H1 (cell line): ENCODE measurements around the gene SCARB1. TPM values are rescaled to one million over a fixed set of nuclear protein-coding genes. Genes with fewer than 3 reads are reported as not detected.

Experiments
- CTCF ChIA-PET: fragments of 300-600 bp; sonication (Branson Sonifier 250); formaldehyde crosslinking; loops from one replicate; lab custom pipeline; 2021; ENCODE audit not compliant: partially characterized antibody; lab: Charles Lee
- POLR2A ChIA-PET: fragments of 300-600 bp; sonication (Branson Sonifier 250); formaldehyde crosslinking; loops from one replicate; lab custom pipeline; 2021; ENCODE audit warnings: inconsistent platforms; ENCODE audit not compliant: partially characterized antibody; lab: Charles Lee
- DNase-seq, 2 experiments: peaks; one replicate each; pipeline versions ENCODE4 v3.0.0 to v3.0.0-alpha.2; 2010 to 2022; ENCODE audit warnings: low spot score in 2 of 2, low read depth in 1 of 2, mixed read lengths in 1 of 2
- FAIRE-seq: peaks from 2 replicates; lab custom pipeline; 2011; peaks lifted over from hg19 to GRCh38; lab: Jason Lieb, UNC
- H2AFZ ChIP-seq: 2 replicates; pipeline ENCODE4 v1.8.1; 2012; ENCODE audit warnings: low read length, inconsistent platforms
- H2AK5ac ChIP-seq: 2 replicates; pipeline ENCODE4 v1.6.1; 2013; ENCODE audit warnings: low read depth, low read length
- H2BK120ac ChIP-seq: replicated peaks from 2 replicates; pipeline ENCODE3; 2013; ENCODE audit warnings: low read depth, low read length, inconsistent platforms
- H2BK12ac ChIP-seq: 2 replicates; pipeline ENCODE4 v1.6.1; 2013; ENCODE audit warnings: low read depth, low read length
- H2BK15ac ChIP-seq: 2 replicates; pipeline ENCODE4 v1.6.1; 2013; ENCODE audit warnings: low read length
- H2BK20ac ChIP-seq: 2 replicates; pipeline ENCODE4 v1.6.1; 2013; ENCODE audit warnings: low read length
- H2BK5ac ChIP-seq: 2 replicates; pipeline ENCODE4 v1.6.1; 2013; ENCODE audit warnings: low read depth, low read length
- H3K14ac ChIP-seq: 2 replicates; pipeline ENCODE4 v1.6.1; 2013; ENCODE audit warnings: inconsistent platforms; ENCODE audit not compliant: insufficient read length
- H3K18ac ChIP-seq: 2 replicates; pipeline ENCODE4 v1.6.1; 2013; ENCODE audit warnings: low read length; ENCODE audit errors: extremely low read depth
- H3K23ac ChIP-seq: 2 replicates; pipeline ENCODE4 v1.6.1; 2013; ENCODE audit warnings: inconsistent platforms; ENCODE audit not compliant: insufficient read length
- H3K23me2 ChIP-seq: 2 replicates; pipeline ENCODE4 v1.6.1; 2013; ENCODE audit warnings: low read depth, low read length
- H3K27ac ChIP-seq: 2 replicates; pipeline ENCODE4 v1.6.1; 2011; ENCODE audit warnings: low read depth, low read length, inconsistent platforms
- H3K27me3 ChIP-seq, 4 experiments: replicated peaks in 1 of 4; 1 replicate in 1 of 4; 2 replicates in 3 of 4; pipeline versions ENCODE4 v1.6.1 to v1.8.1; 2011 to 2013; ENCODE audit warnings: low read length in 3 of 4, mild to moderate bottlenecking in 3 of 4, inconsistent platforms in 2 of 4, mixed read lengths in 2 of 4, moderate library complexity in 1 of 4; ENCODE audit not compliant: control insufficient read depth in 3 of 4, insufficient read depth in 3 of 4; ENCODE audit errors: extremely low read depth in 1 of 4
- H3K36me3 ChIP-seq, 4 experiments: 2 replicates each; pipeline versions ENCODE4 v1.6.1 to v1.8.1; 2011 to 2013; ENCODE audit warnings: mild to moderate bottlenecking in 4 of 4, low read length in 3 of 4, moderate library complexity in 2 of 4, control low read depth in 1 of 4, inconsistent platforms in 1 of 4; ENCODE audit not compliant: insufficient read depth in 4 of 4, control insufficient read depth in 2 of 4
- H3K4ac ChIP-seq: replicated peaks from 2 replicates; pipeline ENCODE3; 2013; ENCODE audit warnings: low read length, low read depth, mixed read lengths, inconsistent platforms; ENCODE audit not compliant: insufficient read length
- H3K4me1 ChIP-seq, 4 experiments: replicated peaks in 1 of 4; 1 replicate in 1 of 4; 2 replicates in 3 of 4; pipeline versions ENCODE4 v1.6.1 to v1.8.1; 2011 to 2013; ENCODE audit warnings: low read length in 3 of 4, inconsistent platforms in 2 of 4, mixed read lengths in 1 of 4; ENCODE audit not compliant: insufficient read depth in 4 of 4, control insufficient read depth in 3 of 4
- H3K4me2 ChIP-seq, 2 experiments: 2 replicates each; pipeline versions ENCODE4 v1.6.1 to v1.8.1; 2011 to 2013; ENCODE audit warnings: low read depth in 2 of 2, low read length in 2 of 2, control low read depth in 1 of 2, inconsistent platforms in 1 of 2, mild to moderate bottlenecking in 1 of 2; ENCODE audit not compliant: insufficient read depth in 1 of 2
- H3K4me3 ChIP-seq, 4 experiments: fragments of 200-600, 300-600 bp in 1 of 4; sonication (generic), shearing (Covaris generic), sonication (Bioruptor Twin) in 1 of 4; 2 replicates each; pipeline versions ENCODE4 v1.5.1 to v1.8.1; 2011 to 2016; ENCODE audit warnings: low read length in 4 of 4, low read depth in 3 of 4, control low read depth in 2 of 4, inconsistent platforms in 2 of 4, mild to moderate bottlenecking in 2 of 4, mixed read lengths in 1 of 4, moderate library complexity in 1 of 4; ENCODE audit not compliant: insufficient read depth in 2 of 4; ENCODE audit errors: extremely low read depth in 1 of 4
- H3K56ac ChIP-seq: replicated peaks from 2 replicates; pipeline ENCODE3; 2013; ENCODE audit warnings: low read depth, mild to moderate bottlenecking, mixed read lengths, low read length, inconsistent platforms; ENCODE audit not compliant: insufficient read length
- H3K79me1 ChIP-seq: 2 replicates; pipeline ENCODE4 v1.6.1; 2013; ENCODE audit warnings: low read depth, low read length, control low read depth
- H3K79me2 ChIP-seq, 2 experiments: 2 replicates each; pipeline versions ENCODE4 v1.6.1 to v1.8.1; 2012 to 2013; ENCODE audit warnings: low read length in 2 of 2, mild to moderate bottlenecking in 2 of 2, inconsistent platforms in 1 of 2; ENCODE audit not compliant: insufficient read depth in 2 of 2, control insufficient read depth in 1 of 2
- H3K9ac ChIP-seq, 4 experiments: replicated peaks in 1 of 4; 1 replicate in 1 of 4; 2 replicates in 3 of 4; pipeline versions ENCODE4 v1.6.1 to v1.8.1; 2011 to 2013; ENCODE audit warnings: low read depth in 3 of 4, low read length in 3 of 4, control low read depth in 2 of 4, mild to moderate bottlenecking in 2 of 4, moderate library complexity in 2 of 4, inconsistent platforms in 1 of 4; ENCODE audit errors: extremely low read depth in 1 of 4
- H3K9me3 ChIP-seq, 2 experiments: 2 replicates each; pipeline versions ENCODE4 v1.6.1 to v1.8.1; 2012 to 2013; ENCODE audit warnings: mild to moderate bottlenecking in 2 of 2, moderate library complexity in 2 of 2, control low read depth in 1 of 2, inconsistent platforms in 1 of 2, low read depth in 1 of 2, low read length in 1 of 2, mixed read lengths in 1 of 2; ENCODE audit not compliant: insufficient read depth in 2 of 2
- H4K20me1 ChIP-seq, 2 experiments: replicated peaks in 1 of 2; 2 replicates each; pipeline versions ENCODE3 to v1.8.1; 2011 to 2013; ENCODE audit warnings: inconsistent platforms in 2 of 2, low read length in 2 of 2, mild to moderate bottlenecking in 1 of 2; ENCODE audit not compliant: insufficient read depth in 2 of 2, control insufficient read depth in 1 of 2
- H4K5ac ChIP-seq: 2 replicates; pipeline ENCODE4 v1.6.1; 2013; ENCODE audit warnings: low read length, low read depth, mixed read lengths, inconsistent platforms; ENCODE audit not compliant: insufficient read length
- H4K8ac ChIP-seq: 2 replicates; pipeline ENCODE4 v1.8.0; 2013; ENCODE audit warnings: mild to moderate bottlenecking, moderate library complexity, low read length, inconsistent platforms; ENCODE audit not compliant: insufficient read depth; ENCODE audit errors: extremely low read depth
- H4K91ac ChIP-seq: replicated peaks from 2 replicates; pipeline ENCODE3; 2013; ENCODE audit warnings: low read length, mixed read lengths, inconsistent platforms; ENCODE audit not compliant: insufficient read length
- GTF2F1 ChIP-seq: IDR thresholded peaks from 2 replicates; pipeline ENCODE4 v1.6.1; 2012; ENCODE audit warnings: low read depth, low read length, improper control_type of control experiment, borderline replicate concordance
- POLR2A ChIP-seq, 2 experiments: IDR thresholded peaks; 1 replicate in 1 of 2; 2 replicates in 1 of 2; pipeline ENCODE4 v1.6.1; 2011; ENCODE audit warnings: low read depth in 2 of 2, low read length in 2 of 2, mild to moderate bottlenecking in 2 of 2; ENCODE audit errors: control extremely low read depth in 1 of 2
- RNF2 ChIP-seq: fragments of 200-900, 300-1000 bp; sonication (generic); IDR thresholded peaks from 2 replicates; pipeline ENCODE4 v1.7.1; 2016; ENCODE audit warnings: borderline replicate concordance, low read depth, mild to moderate bottlenecking, antibody characterized with exemption, low read length; ENCODE audit not compliant: poor library complexity, severe bottlenecking; ENCODE audit errors: missing control alignments
- SP2 ChIP-seq: IDR thresholded peaks from 2 replicates; pipeline ENCODE4 v1.6.1; 2012; ENCODE audit warnings: mild to moderate bottlenecking, low read length, inconsistent platforms
- SUZ12 ChIP-seq: fragments of 200-600 bp; sonication (generic); IDR thresholded peaks from 2 replicates; pipeline ENCODE4 v1.6.1; 2012; ENCODE audit warnings: mild to moderate bottlenecking, inconsistent platforms, low read length, moderate library complexity, mixed read lengths
- ZNF274 ChIP-seq: IDR thresholded peaks from 2 replicates; pipeline ENCODE4 v1.7.0; 2012; ENCODE audit warnings: low read length, borderline replicate concordance; ENCODE audit errors: extremely low read depth
- WGBS, 2 experiments: shearing (Covaris generic) in 1 of 2; methylation state at CpG; one replicate each; pipeline versions ENCODE4 v1.1.6 to v1.1.7; 2013 to 2015; ENCODE audit warnings: low lambda C conversion rate in 2 of 2, mixed read lengths in 2 of 2, inconsistent platforms in 1 of 2, low coverage in 1 of 2, missing lambda C conversion rate in 1 of 2; ENCODE audit not compliant: insufficient replicate concordance in 2 of 2, insufficient coverage in 1 of 2, insufficient read length in 1 of 2; ENCODE audit errors: extremely low coverage in 1 of 2, missing lambda C conversion rate in 1 of 2; 5-methylcytosine and 5-hydroxymethylcytosine counted together
- polyA plus RNA-seq, 7 experiments: library from polyadenylated mRNA; depleted of rRNA in 3 of 7; stranded (reverse) in 5 of 7; unstranded in 2 of 7; fragments of >200 nt in 5 of 7; fragments of 200-250 nt in 2 of 7; gene quantifications; 1 replicate in 5 of 7; 2 replicates in 1 of 7; 4 replicates in 1 of 7; pipeline versions ENCODE4 v1.2.1 to v1.2.3, GENCODE V29; 2011 to 2013; ENCODE audit warnings: missing spikeins in 2 of 7, mixed read lengths in 2 of 7
- total RNA-seq: library from RNA; stranded (reverse); fragmentation: NEBNext Ultra II Directional; extraction: Animal tissue kit (Norgen Biotek cat#: 25700); gene quantifications from 2 replicates; pipeline ENCODE4 v1.2.1, GENCODE V29; 2021
- TF ChIP-seq, protein P1 (sequence below): IDR thresholded peaks from 2 replicates; pipeline ENCODE4 v1.6.1; 2011; ENCODE audit warnings: low read depth, mild to moderate bottlenecking, low read length; ENCODE audit not compliant: insufficient read depth

Gene SCARB1
- total and polyA plus RNA-seq, 2 of the 8 experiments (the other 6 are each of a cell fraction or from before 2014, with no cell fraction given) = 45.3 to 57.1 TPM

DNA sequence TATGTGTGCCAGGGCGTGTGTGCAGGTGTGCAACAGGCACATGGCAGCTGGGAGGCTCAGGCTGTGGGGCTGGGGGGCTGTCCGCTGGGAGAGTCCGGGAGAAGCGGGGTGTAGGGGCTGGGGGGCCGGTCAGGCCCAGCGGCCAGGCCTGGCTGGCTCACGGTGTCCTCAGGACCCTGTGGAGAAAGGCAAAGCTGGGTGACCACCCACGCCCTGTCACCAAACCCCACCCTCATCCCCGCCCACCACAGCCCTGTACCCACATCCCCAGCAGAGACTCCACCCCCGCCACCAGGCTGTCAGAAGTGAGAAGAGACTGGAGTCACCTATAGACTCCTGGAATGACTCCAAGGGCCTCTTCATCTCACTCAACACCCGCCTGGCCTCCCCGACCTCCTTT lies 85.3 kb downstream of the SCARB1 start:
- H2BK20ac ChIP-seq = no peak overlapping the region
- H4K8ac ChIP-seq = peak overlapping the region; percentile 57
- H2BK5ac ChIP-seq = no peak overlapping the region; the same call in 1 of the 2 replicates
- no peaks in the 10 kb centered on the region for H3K36me3 ChIP-seq
- no peak overlapping the region for H4K91ac ChIP-seq
- H4K5ac ChIP-seq = no peak overlapping the region
- H2BK120ac ChIP-seq = no peak overlapping the region
- no peak overlapping the region for H2AK5ac ChIP-seq
- no peak overlapping the region for H2BK12ac ChIP-seq
- H3K18ac ChIP-seq = no peak overlapping the region
- H3K14ac ChIP-seq = no peak overlapping the region
- no peak overlapping the region for H3K27ac ChIP-seq
- no peaks in the 10 kb centered on the region for H4K20me1 ChIP-seq
- no peak overlapping the region for H3K9ac ChIP-seq
- no peak overlapping the region for H3K4me3 ChIP-seq
- H3K79me1 ChIP-seq = no peaks in the 10 kb centered on the region
- no peak overlapping the region for H2AFZ ChIP-seq
- 86% methylated on average over 7 of the region's 12 CpGs; no CpG with 5 or more reads in 1 of the 2 experiments for WGBS, 2 experiments
- no peak for DNase-seq
- no peaks in the 10 kb centered on the region for H3K4me1 ChIP-seq
- no peak overlapping the region for H3K23ac ChIP-seq
- H3K4me2 ChIP-seq = no peak overlapping the region
- no peaks in the 10 kb centered on the region; a peak in 1 of 7 replicates for H3K27me3 ChIP-seq
- TF ChIP-seq SUZ12 (no peak), GTF2F1 (no peak), SP2 (no peak), ZNF274 (no peak), POLR2A (IDR thresholded peaks at IDR 0.05; ENCODE audit: control extremely low read depth in 1 of 2, low read depth in 2 of 2, low read length in 2 of 2) (no peak), RNF2 (no peak)
- TF ChIP-seq, protein P1, sequence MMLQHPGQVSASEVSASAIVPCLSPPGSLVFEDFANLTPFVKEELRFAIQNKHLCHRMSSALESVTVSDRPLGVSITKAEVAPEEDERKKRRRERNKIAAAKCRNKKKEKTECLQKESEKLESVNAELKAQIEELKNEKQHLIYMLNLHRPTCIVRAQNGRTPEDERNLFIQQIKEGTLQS = no peak
- no peak overlapping the region for H2BK15ac ChIP-seq
- H3K23me2 ChIP-seq = no peaks in the 10 kb centered on the region; the same call in 1 of the 2 replicates
- no peak for FAIRE-seq
- no peaks in the 10 kb centered on the region for H3K9me3 ChIP-seq
- ChIA-PET CTCF (interaction anchor here (0.8 to 2.7 kb wide), 3 partner anchors 8 to 128 kb away, joined by 3 to 9 read pairs (median 7); no protein-coding TSS in a partner anchor), POLR2A (interaction anchor here (0.9 kb wide), 1 partner anchor 14 kb away, joined by 3 read pairs; no protein-coding TSS in a partner anchor)
- no peak overlapping the region for H3K4ac ChIP-seq
- no peaks in the 10 kb centered on the region for H3K79me2 ChIP-seq
- no peak overlapping the region for H3K56ac ChIP-seq
